GM23338 (cell line): Measurements from ENCODE around the gene LOXHD1. TPM values are rescaled to one million over a fixed set of nuclear protein-coding genes. Genes with fewer than 3 reads are reported as not detected.
A peak's percentile ranks its signal among the peaks of the same experiment; 100 is the strongest.

Experiments
- ATAC-seq: fragments of 200-7000 bp; cut with Tn5 transposase; 3 replicates; pipeline ENCODE4 v1.9.1; 2020
- DNase-seq: peaks from one replicate; pipeline ENCODE4 v3.0.0-alpha.2; 2015; ENCODE audit warnings: low spot score
- H2AFZ ChIP-seq: fragments of 200-600 bp; sonication (generic); 2 replicates; pipeline ENCODE4 v1.8.0; 2016; ENCODE audit warnings: antibody characterized with exemption, mild to moderate bottlenecking, moderate library complexity
- H3F3A ChIP-seq: fragments of 200-600 bp; sonication (generic); replicated peaks from 2 replicates; pipeline ENCODE4 v1.8.0; 2017; ENCODE audit warnings: antibody characterized with exemption, mixed run types, low read depth
- H3K27ac ChIP-seq: fragments of 200-600 bp; sonication (generic); 2 replicates; pipeline ENCODE4 v1.6.1; 2016; ENCODE audit warnings: low read depth
- H3K27me3 ChIP-seq: fragments of 200-600 bp; sonication (generic); 2 replicates; pipeline ENCODE4 v1.8.0; 2016; ENCODE audit warnings: mild to moderate bottlenecking, mixed run types, moderate library complexity; ENCODE audit not compliant: insufficient read depth
- H3K36me3 ChIP-seq: fragments of 200-600 bp; sonication (generic); 2 replicates; pipeline ENCODE4 v1.8.0; 2016; ENCODE audit warnings: mild to moderate bottlenecking; ENCODE audit not compliant: insufficient read depth
- H3K4me1 ChIP-seq: fragments of 200-600 bp; sonication (generic); 2 replicates; pipeline ENCODE4 v1.8.0; 2016; ENCODE audit warnings: mild to moderate bottlenecking, moderate library complexity; ENCODE audit not compliant: insufficient read depth
- H3K4me2 ChIP-seq: fragments of 200-600 bp; sonication (generic); 2 replicates; pipeline ENCODE4 v1.7.1; 2017; ENCODE audit warnings: mixed run types
- H3K4me3 ChIP-seq: fragments of 200-600 bp; sonication (generic); 2 replicates; pipeline ENCODE4 v1.6.1; 2016; ENCODE audit warnings: mixed run types
- H3K79me2 ChIP-seq: fragments of 200-600 bp; sonication (generic); replicated peaks from 2 replicates; pipeline ENCODE4 v1.8.0; 2017; ENCODE audit warnings: mild to moderate bottlenecking; ENCODE audit not compliant: insufficient read depth
- H3K9me2 ChIP-seq: fragments of 200-600 bp; sonication (generic); 2 replicates; pipeline ENCODE4 v1.8.0; 2017; ENCODE audit not compliant: insufficient read depth
- H4K20me1 ChIP-seq: fragments of 200-600 bp; sonication (generic); replicated peaks from 2 replicates; pipeline ENCODE4 v1.8.0; 2017; ENCODE audit warnings: mild to moderate bottlenecking; ENCODE audit not compliant: insufficient read depth
- H3K27ac Mint-ChIP-seq: 2 replicates; pipeline ENCODE4 v1.8.0; 2020; ENCODE audit warnings: inconsistent platforms, mild to moderate bottlenecking, moderate library complexity, mixed read lengths
- H3K27me3 Mint-ChIP-seq: 3 replicates; pipeline ENCODE4 v1.8.0; 2022; ENCODE audit warnings: low read depth, mild to moderate bottlenecking, moderate library complexity, mixed read lengths, inconsistent platforms; ENCODE audit not compliant: insufficient read depth, poor library complexity
- H3K36me3 Mint-ChIP-seq: 3 replicates; pipeline ENCODE4 v1.8.0; 2021; ENCODE audit warnings: low read depth, mild to moderate bottlenecking, inconsistent platforms, moderate library complexity, mixed read lengths
- H3K4me1 Mint-ChIP-seq: 3 replicates; pipeline ENCODE4 v1.8.0; 2020; ENCODE audit warnings: mild to moderate bottlenecking, inconsistent platforms, mixed read lengths
- H3K4me3 Mint-ChIP-seq: 3 replicates; pipeline ENCODE4 v1.8.0; 2021; ENCODE audit warnings: moderate library complexity, mild to moderate bottlenecking, inconsistent platforms, mixed read lengths
- H3K9me3 Mint-ChIP-seq: 3 replicates; pipeline ENCODE4 v1.8.0; 2020; ENCODE audit warnings: moderate library complexity, mild to moderate bottlenecking, inconsistent platforms, mixed read lengths
- CREB1 ChIP-seq: fragments of 250-450 bp; sonication (Bioruptor Pico); IDR thresholded peaks from 2 replicates; pipeline ENCODE4 v1.5.0; 2020; ENCODE audit warnings: low read depth, mild to moderate bottlenecking, moderate library complexity
- CTCF ChIP-seq, 2 experiments: fragments of 200-600 bp in 1 of 2; sonication (generic) in 1 of 2; conservative IDR thresholded peaks; 2 replicates each; pipeline versions ENCODE4 v1.5.1 to v1.6.1; 2016 to 2017; ENCODE audit warnings: antibody characterized with exemption in 2 of 2, low read depth in 2 of 2, mild to moderate bottlenecking in 2 of 2, moderate library complexity in 1 of 2
- ETS1 ChIP-seq: IDR thresholded peaks from 2 replicates; pipeline ENCODE4 v1.6.1; 2016; ENCODE audit warnings: antibody characterized with exemption
- EZH2 ChIP-seq: fragments of 200-600 bp; sonication (generic); IDR thresholded peaks from one replicate; pipeline ENCODE4 v1.8.0; 2017; ENCODE audit warnings: antibody characterized with exemption, mild to moderate bottlenecking, low read depth; ENCODE audit not compliant: unreplicated experiment
- EZH2phosphoT487 ChIP-seq: fragments of 200-600 bp; sonication (generic); IDR thresholded peaks from one replicate; pipeline ENCODE4 v1.8.1; 2018; ENCODE audit warnings: antibody characterized with exemption; ENCODE audit not compliant: unreplicated experiment
- JUNB ChIP-seq: IDR thresholded peaks from one replicate; pipeline ENCODE4 v1.6.1; 2016; ENCODE audit warnings: antibody characterized with exemption; ENCODE audit not compliant: unreplicated experiment
- NANOG ChIP-seq: IDR thresholded peaks from 2 replicates; pipeline ENCODE4 v1.6.1; 2016; ENCODE audit warnings: antibody characterized with exemption, borderline replicate concordance
- POLR2AphosphoS5 ChIP-seq: IDR thresholded peaks from 2 replicates; pipeline ENCODE4 v1.6.1; 2016; ENCODE audit warnings: antibody characterized with exemption, low read depth
- REST ChIP-seq: IDR thresholded peaks from one replicate; pipeline ENCODE4 v1.6.1; 2018; ENCODE audit warnings: antibody characterized with exemption; ENCODE audit not compliant: unreplicated experiment
- STAT1 ChIP-seq: IDR thresholded peaks from one replicate; pipeline ENCODE4 v1.6.1; 2016; ENCODE audit warnings: antibody characterized with exemption; ENCODE audit not compliant: unreplicated experiment
- ZNF114 ChIP-seq: fragments of 250-450 bp; sonication (Bioruptor Pico); IDR thresholded peaks from 2 replicates; pipeline ENCODE4 v1.5.0; 2020; ENCODE audit warnings: mild to moderate bottlenecking, moderate library complexity
- ZNF331 ChIP-seq: fragments of 250-450 bp; sonication (Bioruptor Pico); IDR thresholded peaks from 2 replicates; pipeline ENCODE4 v1.5.0; 2020; ENCODE audit warnings: low read depth, mild to moderate bottlenecking, moderate library complexity
- ZNF462 ChIP-seq: fragments of 250-450 bp; sonication (Bioruptor Pico); IDR thresholded peaks from 2 replicates; pipeline ENCODE4 v1.5.0; 2020; ENCODE audit warnings: mild to moderate bottlenecking, moderate library complexity
- polyA plus RNA-seq: library from polyadenylated mRNA; unstranded; fragments of >200 nt; fragmentation: Nextera tagmentation; extraction: Ambion mirVana; gene quantifications from 2 replicates; pipeline ENCODE4 v1.2.1, GENCODE V29; 2016
- total RNA-seq: library from RNA; depleted of rRNA; stranded (reverse); fragments of >200 nt; shearing (Covaris generic); gene quantifications from 2 replicates; pipeline ENCODE4 v1.2.3, GENCODE V29; 2014

The LOXHD1 gene
- total and polyA plus RNA-seq, 2 experiments from 2014 or later = 0.17 TPM; not detected in 1

GRCh38 chr18:46546111-46546640, 110.8 kb downstream of the LOXHD1 start:
- Histone ChIP-seq H3K4me1 (no peaks in the 10 kb centered on the region), H3K27ac (no peak overlapping the region), H3K27me3 (no peaks in the 10 kb centered on the region), H3K36me3 (no peaks in the 10 kb centered on the region), H3K4me2 (no peak overlapping the region), H3K9me2 (no peaks in the 10 kb centered on the region), H3K79me2 (no peaks in the 10 kb centered on the region), H3K4me3 (no peak overlapping the region), H3F3A (no peaks in the 10 kb centered on the region), H4K20me1 (no peaks in the 10 kb centered on the region), H2AFZ (no peak overlapping the region)
- H3K27me3 Mint-ChIP-seq = no peaks in the 10 kb centered on the region
- ATAC-seq = no peak
- no peaks in the 10 kb centered on the region for H3K4me1 Mint-ChIP-seq
- peaks cover 5% of the 10 kb centered on the region for H3K9me3 Mint-ChIP-seq
- 0 out of 3 replicates have a peak, but pooled peaks cover 3% of the 10 kb centered on the region for H3K36me3 Mint-ChIP-seq
- peak; percentile 44 for DNase-seq
- TF ChIP-seq EZH2phosphoT487 (no peak), CTCF (conservative IDR thresholded peaks at IDR 0.05; ENCODE audit: low read depth in 2 of 2) (no peak), ETS1 (no peak), ZNF331 (CRISPR knock-in tag) (no peak), JUNB (no peak), ZNF462 (CRISPR knock-in tag) (no peak), ZNF114 (CRISPR knock-in tag) (no peak), NANOG (no peak), POLR2AphosphoS5 (no peak), STAT1 (no peak), EZH2 (no peak), CREB1 (CRISPR knock-in tag) (no peak), REST (no peak)
- no peak overlapping the region for H3K27ac Mint-ChIP-seq
- H3K4me3 Mint-ChIP-seq = no peak overlapping the region
